Skin epidermis (tissue), 12 donors: ENCODE data around the gene GAGE12J.
"Not testable (repeated sequence)": the region's sequence is repeated elsewhere in the genome, so short reads cannot be mapped to it uniquely, and the experiment has no call there.

Experiments
- H3K27ac ChIP-seq, 21 experiments: fragments of 200-600 bp; sonication (generic) in 11 of 21; one replicate each; pipeline ENCODE4 v1.5.0; 2020; ENCODE audit warnings: mild to moderate bottlenecking in 3 of 21, inconsistent platforms in 2 of 21, moderate library complexity in 2 of 21
- H3K4me3 ChIP-seq, 7 experiments: fragments of 200-600 bp; sonication (generic) in 2 of 7; one replicate each; pipeline ENCODE4 v1.5.0; 2020; ENCODE audit warnings: inconsistent platforms in 2 of 7, mild to moderate bottlenecking in 2 of 7, moderate library complexity in 1 of 7

Gene GAGE12J

DNA sequence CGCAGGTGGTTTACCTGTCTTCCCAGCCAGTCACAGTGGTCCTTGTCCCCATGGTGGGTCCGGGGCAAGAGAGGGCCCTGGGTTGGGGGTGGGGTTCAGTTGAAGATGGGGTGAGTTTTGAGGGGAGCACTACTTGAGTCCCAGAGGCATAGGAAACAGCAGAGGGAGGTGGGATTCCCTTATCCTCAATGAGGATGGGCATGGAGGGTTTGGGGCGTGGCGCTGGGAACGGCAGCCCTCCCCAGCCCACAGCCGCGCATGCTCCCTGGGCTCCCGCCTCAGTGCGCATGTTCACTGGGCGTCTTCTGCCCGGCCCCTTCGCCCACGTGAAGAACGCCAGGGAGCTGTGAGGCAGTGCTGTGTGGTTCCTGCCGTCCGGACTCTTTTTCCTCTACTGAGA lies at the start of gene GAGE12J:
Gene GAGE12J (plus strand): TSS at position 301 of the 400 bp plus-strand sequence. CDS start 1,157 bp downstream, outside the sequence.
- H3K4me3 ChIP-seq, H3K27ac ChIP-seq: not testable (repeated sequence)

DNA sequence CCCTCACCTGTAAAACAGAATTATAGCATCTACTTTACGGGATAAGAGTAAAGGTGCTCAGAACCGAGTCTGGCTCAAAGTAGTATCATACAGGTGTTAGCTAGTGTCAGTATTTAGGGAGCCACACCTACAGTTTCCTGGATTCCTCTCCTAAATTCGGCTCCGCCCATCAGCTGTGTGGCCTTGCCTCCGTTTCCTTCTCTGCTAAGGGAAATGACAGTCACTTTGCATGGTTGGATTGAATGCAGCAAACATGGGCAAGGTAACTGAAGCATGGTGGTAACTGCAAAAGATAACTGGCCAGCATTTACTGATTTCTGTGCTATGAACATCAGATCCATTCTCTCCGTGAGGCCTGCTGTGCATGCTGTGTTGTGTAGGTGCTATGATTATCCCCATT lies 49.4 kb upstream of the GAGE12J start:
- no peak overlapping the region for H3K4me3 ChIP-seq
- peak overlapping the region in 11 of 21 experiments; percentile 10 to 92 (median 55) for H3K27ac ChIP-seq

DNA sequence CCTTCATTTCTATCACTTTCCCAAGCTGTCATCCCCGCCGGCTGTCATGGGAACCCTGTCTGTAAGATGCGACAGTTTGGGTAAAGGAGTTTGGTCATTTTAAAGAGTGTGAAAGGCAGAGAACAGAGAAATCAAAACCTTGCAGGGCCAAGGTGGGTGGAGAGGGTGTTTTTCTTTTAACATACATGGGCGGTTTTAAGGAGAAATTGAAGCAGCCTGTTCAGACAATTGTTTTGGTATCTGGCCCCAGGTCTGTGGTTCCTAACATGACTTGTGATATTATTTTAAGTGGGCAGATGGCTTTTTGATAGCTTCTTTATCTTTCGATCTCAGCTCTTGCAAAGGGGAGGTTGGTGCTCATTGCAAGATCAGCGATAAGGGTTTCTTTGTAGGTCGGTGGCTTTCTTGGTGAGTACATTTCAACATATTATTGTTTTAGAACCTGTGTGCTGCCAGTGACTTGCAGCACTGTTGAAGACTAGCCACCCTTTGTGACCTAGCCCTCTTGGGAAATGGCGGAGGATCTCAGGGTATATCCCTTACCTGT lies 48.6 kb upstream of the GAGE12J start:
- H3K27ac ChIP-seq = peak overlapping the region in 6 of 21 experiments; percentile 35 to 92 (median 72)
- H3K4me3 ChIP-seq = no peak overlapping the region

GRCh38 chrX:49276207-49276606 lies 45.6 kb upstream of the GAGE12J start:
- H3K4me3 ChIP-seq = no peak overlapping the region
- peak overlapping the region in 2 of 21 experiments; percentile 37 to 51 for H3K27ac ChIP-seq

GRCh38 chrX:49276671-49277534 lies 44.9 kb upstream of the GAGE12J start:
- Histone ChIP-seq H3K4me3 (no peak overlapping the region), H3K27ac (peak overlapping the region in 7 of 21 experiments; percentile 11 to 55 (median 26))

DNA sequence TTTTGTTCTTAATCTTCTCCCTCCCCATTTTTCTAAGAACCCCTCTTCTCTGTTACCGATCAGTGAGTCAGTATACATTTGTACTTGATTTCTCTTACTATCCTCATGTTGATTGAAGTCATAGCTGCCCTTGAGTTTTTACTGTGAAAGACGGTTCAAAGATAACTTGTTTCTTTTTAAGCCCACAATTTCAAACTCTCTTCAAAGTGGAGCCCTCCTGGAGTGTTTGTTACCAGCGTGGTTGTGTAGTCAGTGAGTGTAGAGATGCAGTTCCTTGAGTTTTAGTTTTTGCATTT lies 44.4 kb upstream of the GAGE12J start:
- H3K4me3 ChIP-seq = no peak overlapping the region
- H3K27ac ChIP-seq = peak overlapping the region in 5 of 21 experiments; percentile 18 to 55 (median 37)

- Histone ChIP-seq H3K4me3 (no peak overlapping the region), H3K27ac (peak overlapping the region in 4 of 21 experiments; percentile 11 to 24 (median 20))
Measured at GRCh38 chrX:49278081-49278480, 43.8 kb upstream of the GAGE12J start.

- no peak overlapping the region for H3K27ac ChIP-seq
Measured at GRCh38 chrX:49282647-49283011, 39.2 kb upstream of the GAGE12J start.

DNA sequence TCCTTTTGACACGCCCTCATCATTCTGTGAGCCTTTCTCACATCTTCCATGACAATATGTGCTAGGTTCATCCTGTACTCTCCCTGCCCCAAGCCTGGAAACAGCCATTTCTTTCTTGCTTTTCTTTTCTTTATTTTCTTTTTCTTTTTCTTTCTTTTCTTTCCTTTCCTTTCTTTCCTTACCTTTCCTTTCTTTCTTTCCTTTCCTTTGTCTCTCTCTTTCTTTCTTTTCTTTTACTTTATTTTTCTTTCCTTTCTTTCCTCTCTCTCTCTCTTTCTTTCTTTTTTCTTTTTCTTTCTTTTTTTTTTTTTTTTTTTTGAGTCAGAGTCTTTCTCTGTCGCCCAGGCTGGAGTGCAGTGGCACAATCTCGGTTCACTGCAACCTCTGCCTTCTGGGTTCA lies 37.6 kb upstream of the GAGE12J start:
- no peak overlapping the region for H3K27ac ChIP-seq
- H3K4me3 ChIP-seq = no peak overlapping the region

More at GRCh38 chrX:49282647-49283011, 39.2 kb upstream of the GAGE12J start:
- no peak overlapping the region for H3K4me3 ChIP-seq

- H3K4me3 ChIP-seq = no peak overlapping the region
- H3K27ac ChIP-seq = no peak overlapping the region
Measured at GRCh38 chrX:49286136-49286535, 35.7 kb upstream of the GAGE12J start.

DNA sequence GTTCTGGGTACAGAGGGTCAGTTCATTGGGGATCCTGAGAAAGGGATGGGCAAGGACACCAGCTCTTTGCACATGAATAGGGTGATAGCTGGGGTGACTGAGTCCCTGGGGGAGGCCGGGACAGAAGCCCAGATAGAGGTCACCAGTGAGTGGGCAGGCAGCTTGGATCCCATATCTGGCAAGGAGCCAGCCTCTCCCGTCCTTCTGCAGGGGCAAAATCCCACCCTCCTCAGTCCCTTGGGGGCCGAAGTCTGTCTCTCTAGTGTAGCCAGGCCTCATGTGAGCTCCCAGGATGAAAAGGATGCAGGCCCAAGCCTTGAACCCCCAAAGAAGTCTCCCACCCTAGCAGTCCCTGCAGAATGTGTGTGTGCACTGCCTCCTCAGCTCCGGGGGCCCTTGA lies 35.3 kb upstream of the GAGE12J start:
- H3K27ac ChIP-seq = no peak overlapping the region

DNA sequence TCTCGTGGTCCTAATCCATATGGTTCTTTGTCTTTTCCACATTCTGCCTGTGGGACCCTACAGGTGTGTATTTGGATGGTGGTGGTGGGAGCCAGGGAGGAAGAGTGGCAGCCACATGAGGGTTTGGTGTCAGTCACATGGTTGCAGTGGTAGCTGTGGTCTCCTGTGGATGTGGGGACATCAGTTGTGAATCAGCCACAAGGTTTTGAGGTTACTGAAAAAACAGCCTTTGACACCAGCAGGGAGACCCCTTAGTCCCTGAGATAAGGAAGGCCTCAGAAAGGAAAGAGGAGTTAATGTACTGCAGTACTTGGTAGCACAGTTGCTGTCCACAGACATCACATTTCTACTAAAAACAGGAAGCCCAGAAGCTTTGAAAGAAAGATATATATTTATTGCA lies 34.2 kb upstream of the GAGE12J start:
- H3K27ac ChIP-seq = no peak overlapping the region
- H3K4me3 ChIP-seq = no peak overlapping the region

More for the DNA sequence above, 35.3 kb upstream of the GAGE12J start:
- no peak overlapping the region for H3K4me3 ChIP-seq

DNA sequence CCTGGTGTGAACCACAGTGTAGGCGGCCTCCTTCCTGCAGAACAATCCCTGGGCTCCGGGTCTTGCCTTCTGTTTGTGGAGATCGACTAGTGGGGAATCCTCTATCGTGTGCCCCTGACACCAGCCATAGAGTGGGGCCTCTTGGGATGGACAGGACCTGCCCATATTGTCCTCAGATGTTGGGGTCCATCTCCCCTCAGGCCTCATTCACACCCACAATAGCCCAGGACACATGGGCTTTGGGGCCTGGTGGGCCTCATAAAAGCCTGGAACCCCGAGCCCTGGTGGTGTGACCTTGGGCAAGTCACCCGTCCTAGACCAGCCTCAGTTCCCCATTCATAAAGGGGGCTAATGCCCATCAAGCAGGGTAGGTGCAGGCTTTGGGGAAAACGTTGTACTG lies 31.6 kb upstream of the GAGE12J start:
- no peak overlapping the region for H3K27ac ChIP-seq
- no peak overlapping the region for H3K4me3 ChIP-seq

- no peak overlapping the region for H3K4me3 ChIP-seq
- no peak overlapping the region for H3K27ac ChIP-seq
Measured at GRCh38 chrX:49291615-49292337, 30.1 kb upstream of the GAGE12J start.

DNA sequence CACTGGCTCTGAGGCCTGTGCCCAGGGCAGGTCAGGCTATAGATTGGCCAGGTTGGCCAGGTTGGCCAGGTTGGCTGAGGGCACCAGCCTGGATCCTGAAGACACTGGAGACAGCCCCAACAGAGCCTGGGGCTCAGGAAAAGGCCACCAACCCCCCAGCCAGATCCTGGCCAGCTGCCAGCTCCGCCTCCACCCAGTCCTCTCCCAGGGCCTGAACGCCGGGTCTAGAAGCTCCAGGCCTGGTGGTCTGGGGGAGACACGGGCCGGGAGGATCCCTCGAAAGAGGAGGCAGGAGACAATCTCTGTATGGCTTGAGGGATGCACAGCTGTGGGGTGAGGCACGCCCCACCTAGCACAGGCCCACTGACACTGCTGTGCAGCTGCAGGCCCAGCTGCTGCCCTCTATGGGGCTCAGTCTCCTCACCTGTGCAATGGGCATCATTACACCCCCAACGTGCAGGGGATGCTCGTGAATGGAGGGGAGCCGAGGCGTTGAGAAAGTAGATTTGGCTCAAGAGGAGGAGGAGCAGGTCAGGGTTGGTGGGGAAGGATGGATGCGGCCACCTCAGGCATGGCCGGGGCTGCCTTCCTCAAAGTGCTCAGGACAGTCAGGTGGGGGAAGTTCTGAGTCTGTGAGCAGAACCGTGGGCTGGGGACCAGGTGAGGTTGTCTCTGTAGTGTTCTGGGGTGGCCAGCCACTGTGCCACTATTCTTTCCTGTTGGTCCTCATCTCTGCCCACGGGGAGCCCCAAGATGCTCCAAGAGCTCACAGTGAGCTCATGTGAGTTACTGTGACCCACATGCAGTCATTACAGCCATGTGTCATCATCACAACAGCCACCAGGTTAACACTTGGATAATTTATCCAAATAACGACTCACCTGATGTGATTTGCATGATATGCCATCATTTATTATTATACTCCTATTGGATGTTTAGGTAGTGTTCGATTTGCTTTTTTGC lies 29.2 kb upstream of the GAGE12J start:
- Histone ChIP-seq H3K4me3 (no peak overlapping the region), H3K27ac (no peak overlapping the region)

DNA sequence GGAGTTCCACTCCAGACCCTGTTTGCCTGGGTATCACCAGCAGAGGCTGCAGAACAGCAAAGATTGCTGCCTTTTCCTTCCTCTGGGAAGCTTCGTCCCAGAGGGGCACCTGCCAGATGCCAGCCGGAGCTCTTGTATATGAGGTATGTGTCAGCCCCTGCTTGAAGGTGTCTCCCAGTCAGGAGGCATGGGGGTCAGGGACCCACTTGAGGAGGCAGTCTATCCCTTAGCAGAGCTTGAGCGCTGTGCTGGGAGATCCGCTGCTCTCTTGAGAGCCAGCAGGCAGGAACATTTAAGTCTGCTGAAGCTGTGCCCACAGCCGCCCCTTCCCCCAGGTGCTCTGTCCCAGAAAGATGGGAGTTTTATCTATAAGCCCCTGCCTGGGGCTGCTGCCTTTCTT lies 22.5 kb upstream of the GAGE12J start:
- H3K4me3 ChIP-seq, H3K27ac ChIP-seq: not testable (repeated sequence)

GRCh38 chrX:49300703-49301102 lies 21.1 kb upstream of the GAGE12J start:
- Histone ChIP-seq H3K27ac (no peak overlapping the region), H3K4me3 (no peak overlapping the region)

- no peak within 1 kb of the TSS for H3K27ac ChIP-seq
- H3K4me3 ChIP-seq = no peak within 1 kb of the TSS
Measured at GRCh38 chrX:49303346-49303745, 18.5 kb upstream of the GAGE12J start, which contains the start of gene GAGE10. TSS of gene GAGE10 (plus strand) at chrX:49303646. CDS start at chrX:49304860, 1,214 bp downstream.

DNA sequence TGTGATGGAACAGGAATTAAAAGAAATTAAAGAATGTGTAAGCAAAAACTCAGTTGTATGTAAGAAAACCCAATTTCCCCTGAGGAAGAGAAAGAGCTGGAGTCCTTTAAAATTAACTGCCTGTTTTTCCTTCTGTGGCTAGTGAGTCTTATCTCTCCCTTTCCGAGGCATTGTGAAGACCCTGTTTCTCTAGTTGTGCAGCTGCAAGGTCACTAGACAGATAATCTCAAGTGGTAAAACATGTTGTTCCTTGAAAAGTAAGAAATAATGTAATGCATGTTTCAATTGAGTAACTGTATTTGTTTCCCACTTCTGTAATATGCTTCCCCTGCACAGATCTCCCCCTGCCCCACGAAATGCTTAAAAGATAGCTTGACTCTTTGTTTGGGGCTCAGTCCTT lies 14.1 kb upstream of the GAGE12J start:
- H3K27ac ChIP-seq, H3K4me3 ChIP-seq: not testable (repeated sequence)
